ENCODE results near the gene ME3.

- TF ChIP-seq GATA3 (IDR thresholded peaks at IDR 0.05; ENCODE audit: low read depth, low read length) (no peak), GATA2 (IDR thresholded peaks at IDR 0.05; ENCODE audit: low read depth, low read length) (no peak)
Measured at GRCh38 chr11:86686531-86686930, 14.1 kb upstream of the ME3 start.

Measured in SH-SY5Y (cell line).